Endothelial cell of umbilical vein (primary cell): ENCODE data around the gene SUPT3H. TPM values are rescaled to one million over a fixed set of nuclear protein-coding genes. Genes with fewer than 3 reads are reported as not detected.

ENCODE experiments used
- BruUV-seq: library from RNA; stranded (reverse); fragments of 400-500 nt; replicated peaks from 2 replicates; lab custom pipeline; 2021; lab: Mats Ljungman, UMichigan
- CTCF ChIA-PET: fragments of 300-600, 350-600 bp; sonication (Branson Sonifier 250); formaldehyde crosslinking; loops from one replicate; lab custom pipeline; 2021; ENCODE audit warnings: antibody characterized with exemption, inconsistent platforms; lab: Charles Lee
- POLR2A ChIA-PET: fragments of 300-600, 350-600 bp; sonication (Branson Sonifier 250); formaldehyde crosslinking; loops from one replicate; lab custom pipeline; 2021; ENCODE audit warnings: antibody characterized with exemption, inconsistent platforms; lab: Charles Lee
- DNase-seq: peaks from one replicate; pipeline ENCODE4 v3.0.0-alpha.2; 2011; ENCODE audit warnings: low read depth, low spot score
- FAIRE-seq: peaks from 2 replicates; lab custom pipeline; 2011; peaks lifted over from hg19 to GRCh38; lab: Jason Lieb, UNC
- H2AFZ ChIP-seq: 2 replicates; pipeline ENCODE4 v1.6.0; 2012; ENCODE audit warnings: low read depth, low read length, control low read depth, inconsistent platforms
- H3K27ac ChIP-seq: 2 replicates; pipeline ENCODE4 v1.5.1; 2011; ENCODE audit warnings: low read depth, mild to moderate bottlenecking, control low read depth, low read length, moderate library complexity; ENCODE audit not compliant: insufficient read depth
- H3K27me3 ChIP-seq, 2 experiments: 2 replicates each; pipeline versions ENCODE4 v1.6.0 to v1.6.1; 2011; ENCODE audit warnings: low read length in 2 of 2, mixed read lengths in 1 of 2; ENCODE audit not compliant: control insufficient read depth in 2 of 2, insufficient read depth in 2 of 2
- H3K36me3 ChIP-seq, 2 experiments: 2 replicates in 1 of 2; 3 replicates in 1 of 2; pipeline ENCODE4 v1.5.1; 2011; ENCODE audit warnings: low read length in 2 of 2, mild to moderate bottlenecking in 1 of 2, moderate library complexity in 1 of 2; ENCODE audit not compliant: control insufficient read depth in 2 of 2, insufficient read depth in 2 of 2; ENCODE audit errors: extremely low read depth in 1 of 2
- H3K4me1 ChIP-seq: 3 replicates; pipeline ENCODE4 v1.5.1; 2011; ENCODE audit warnings: mild to moderate bottlenecking, low read length; ENCODE audit not compliant: control insufficient read depth, insufficient read depth; ENCODE audit errors: extremely low read depth
- H3K4me2 ChIP-seq: 2 replicates; pipeline ENCODE4 v1.6.1; 2011; ENCODE audit warnings: low read length, control low read depth, mixed read lengths; ENCODE audit not compliant: insufficient read depth
- H3K4me3 ChIP-seq, 3 experiments: fragments of 200-600 bp in 1 of 3; sonication (generic), shearing (Covaris generic) in 1 of 3; replicated peaks in 1 of 3; 2 replicates each; pipeline ENCODE4 v1.5.1; 2011 to 2016; ENCODE audit warnings: control low read depth in 3 of 3, low read length in 3 of 3, mild to moderate bottlenecking in 2 of 3, inconsistent platforms in 1 of 3, low read depth in 1 of 3, moderate library complexity in 1 of 3; ENCODE audit not compliant: insufficient read depth in 1 of 3
- H3K79me2 ChIP-seq: 2 replicates; pipeline ENCODE4 v1.6.0; 2012; ENCODE audit warnings: low read length, inconsistent platforms; ENCODE audit not compliant: control insufficient read depth, insufficient read depth
- H3K9ac ChIP-seq: replicated peaks from 2 replicates; pipeline ENCODE3; 2011; ENCODE audit warnings: low read length, control low read depth; ENCODE audit not compliant: insufficient read depth; ENCODE audit errors: extremely low read depth
- H3K9me1 ChIP-seq: replicated peaks from 3 replicates; pipeline ENCODE4 v1.6.0; 2011; ENCODE audit warnings: mild to moderate bottlenecking, low read length; ENCODE audit not compliant: control insufficient read depth, insufficient read depth; ENCODE audit errors: extremely low read depth
- H3K9me3 ChIP-seq: replicated peaks from 2 replicates; pipeline ENCODE4 v1.5.1; 2012; ENCODE audit warnings: low read length, inconsistent platforms; ENCODE audit not compliant: control insufficient read depth, insufficient read depth
- H4K20me1 ChIP-seq: replicated peaks from 2 replicates; pipeline ENCODE3; 2011; ENCODE audit warnings: mild to moderate bottlenecking, low read length; ENCODE audit not compliant: control insufficient read depth, insufficient read depth; ENCODE audit errors: extremely low read depth
- EZH2 ChIP-seq: IDR thresholded peaks from 2 replicates; pipeline ENCODE4 v1.6.1; 2012; ENCODE audit warnings: borderline replicate concordance, low read depth, mild to moderate bottlenecking, moderate library complexity, low read length, inconsistent platforms; ENCODE audit not compliant: severe bottlenecking
- GATA2 ChIP-seq: IDR thresholded peaks from 2 replicates; pipeline ENCODE4 v1.7.0; 2011; ENCODE audit warnings: low read depth, mild to moderate bottlenecking, moderate library complexity, mixed read lengths, low read length; ENCODE audit not compliant: insufficient read length, insufficient read depth
- MAX ChIP-seq: IDR thresholded peaks from 2 replicates; pipeline ENCODE4 v1.6.1; 2011; ENCODE audit not compliant: insufficient read depth, insufficient read length
- MYC ChIP-seq: IDR thresholded peaks from one replicate; pipeline ENCODE4 v1.6.1; 2011; ENCODE audit warnings: mild to moderate bottlenecking, low read depth, low read length
- POLR2A ChIP-seq: IDR thresholded peaks from 2 replicates; pipeline ENCODE4 v1.6.1; 2012; ENCODE audit warnings: low read depth, mild to moderate bottlenecking, control low read depth, low read length
- POLR2AphosphoS5 ChIP-seq: IDR thresholded peaks from 2 replicates; pipeline ENCODE4 v1.6.1; 2012; ENCODE audit warnings: low read depth, mild to moderate bottlenecking, control low read depth, low read length, moderate library complexity; ENCODE audit not compliant: insufficient read depth
- dilution Hi-C: fragments of 300-500 bp; cut with MboI; formaldehyde crosslinking; loops from one replicate; pipeline ENCODE4 v1.15.0; 2019; ENCODE audit warnings: low sequenced_read_pairs; ENCODE audit not compliant: extremely low pct_ligation_motif_present
- intact Hi-C: fragments of 100-400 bp; cut with micrococcal nuclease; formaldehyde crosslinking; loops from one replicate; pipeline ENCODE4 v1.10.0; 2022
- polyA plus RNA-seq, 4 experiments: library from polyadenylated mRNA; depleted of rRNA in 3 of 4; stranded (reverse) in 3 of 4; unstranded in 1 of 4; fragments of >200 nt; gene quantifications; 2 replicates each; pipeline versions ENCODE4 v1.2.1 to v1.2.3, GENCODE V29; 2011 to 2012; ENCODE audit warnings: missing spikeins in 1 of 4
- total RNA-seq: library from RNA; stranded (reverse); gene quantifications from 2 replicates; pipeline ENCODE4 v1.2.3, GENCODE V29; 2021

SUPT3H gene
- total and polyA plus RNA-seq, 2 donors (not counting 3 experiments of a cell fraction or from before 2014, with no cell fraction given) = 8.3 to 9.8 TPM

- Histone ChIP-seq H3K9me3 (no peaks in the 10 kb centered on the region), H3K36me3 (no peaks in the 10 kb centered on the region), H3K27me3 (no peaks in the 10 kb centered on the region), H3K4me2 (no peak overlapping the region), H3K79me2 (no peaks in the 10 kb centered on the region), H3K4me3 (no peak overlapping the region), H3K9me1 (no peaks in the 10 kb centered on the region), H4K20me1 (no peaks in the 10 kb centered on the region), H2AFZ (no peak overlapping the region), H3K27ac (no peak overlapping the region), H3K9ac (no peak overlapping the region), H3K4me1 (no peaks in the 10 kb centered on the region)
- dilution Hi-C loops = no loop called here
- TF ChIP-seq MYC = no peak
- TF ChIP-seq POLR2AphosphoS5 = no peak
- no peak for TF ChIP-seq POLR2A
- DNase-seq (no peak), FAIRE-seq (no peak)
- intact Hi-C loops = no loop called here
- ChIA-PET POLR2A (no interaction called here), CTCF (interaction anchor here (1.0 to 1.8 kb wide), 3 partner anchors 10 to 26 kb away, joined by 3 to 5 read pairs (median 4); no protein-coding TSS in a partner anchor)
- no TSS peak for BruUV-seq
Measured at GRCh38 chr6:45024610-45025009, 353.1 kb downstream of the SUPT3H start.

- DNase-seq = no peak
- BruUV-seq = no TSS peak
- CTCF ChIA-PET = no interaction called here
Measured at GRCh38 chr6:45021676-45022075, 356.1 kb downstream of the SUPT3H start.

More at GRCh38 chr6:45021676-45022075, 356.1 kb downstream of the SUPT3H start:
- Histone ChIP-seq H3K27me3 (no peaks in the 10 kb centered on the region), H2AFZ (no peak overlapping the region), H3K4me1 (no peaks in the 10 kb centered on the region), H3K9me1 (no peaks in the 10 kb centered on the region), H3K4me2 (no peak overlapping the region), H4K20me1 (no peaks in the 10 kb centered on the region), H3K9me3 (no peaks in the 10 kb centered on the region), H3K27ac (no peak overlapping the region), H3K4me3 (no peak overlapping the region), H3K79me2 (no peaks in the 10 kb centered on the region), H3K9ac (no peak overlapping the region), H3K36me3 (no peaks in the 10 kb centered on the region)
- intact Hi-C loops (no loop called here), dilution Hi-C loops (no loop called here)
- POLR2A ChIA-PET = no interaction called here
- FAIRE-seq = no peak
- TF ChIP-seq POLR2A = no peak
- no peak for TF ChIP-seq MAX
- no peak for TF ChIP-seq GATA2
- no peak for TF ChIP-seq EZH2
